GM21737 (cell line): Measurements from ENCODE around the gene ZIC5.
"Not testable (repeated sequence)": the region's sequence is repeated elsewhere in the genome, so short reads cannot be mapped to it uniquely, and the experiment has no call there.

ENCODE experiments used
- ATAC-seq: cut with Tn5 transposase; IDR thresholded peaks from one replicate; pipeline ENCODE4 v1.9.1; 2021; ENCODE audit warnings: mild to moderate bottlenecking, moderate library complexity; ENCODE audit not compliant: unreplicated experiment

Gene ZIC5

DNA sequence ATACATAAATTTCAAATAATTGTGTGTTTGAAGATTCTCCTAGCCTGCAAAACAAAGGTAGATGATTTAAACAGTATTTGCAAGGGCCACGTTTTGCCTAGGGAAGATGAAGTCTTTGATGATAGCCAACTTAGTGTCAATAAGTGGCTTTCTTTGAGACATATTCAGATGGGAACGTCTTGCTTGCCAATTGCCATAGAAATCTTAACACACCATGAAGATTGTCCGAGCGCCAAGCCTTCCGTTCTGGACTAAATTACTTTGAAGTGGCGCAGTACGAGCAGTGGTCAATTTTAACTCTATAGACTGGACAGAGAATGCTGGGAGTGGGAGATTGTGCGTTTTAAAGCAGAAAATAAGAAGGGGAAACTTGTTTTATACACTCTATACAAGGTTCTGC, 9.9 kb downstream of the ZIC5 start:
- no peak for ATAC-seq

DNA sequence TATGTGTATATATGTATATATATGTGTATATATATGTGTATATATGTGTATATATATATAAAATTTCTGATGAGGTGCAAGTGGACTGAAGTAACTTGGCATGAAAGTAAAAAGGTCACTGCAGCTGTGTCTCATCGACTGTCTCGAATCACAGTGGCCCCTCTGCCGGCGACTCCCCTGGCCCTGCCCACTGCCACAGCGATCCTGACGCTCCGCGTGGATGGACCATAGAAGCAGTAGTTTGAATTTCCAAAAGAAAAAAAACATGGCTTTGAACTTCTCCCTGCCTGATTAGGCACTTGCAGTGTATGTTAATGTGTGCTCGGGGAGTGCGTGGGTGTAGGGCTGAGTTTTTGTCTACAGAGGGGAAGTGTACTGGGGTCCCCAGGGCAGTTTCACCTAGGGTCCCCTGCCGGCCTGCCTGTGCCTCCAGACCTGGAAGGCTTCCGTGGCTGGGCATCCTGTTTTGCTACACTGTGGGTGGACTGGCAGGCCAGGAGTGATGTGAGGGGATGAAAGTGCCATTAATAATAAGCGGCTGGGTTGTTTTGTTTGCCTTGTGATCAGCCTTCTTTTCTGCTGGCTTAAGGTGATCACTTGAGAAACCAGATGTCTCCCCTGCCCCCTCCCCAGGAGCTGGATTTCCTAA, 10.8 kb downstream of the ZIC5 start:
- ATAC-seq: no peak

GRCh38 chr13:99959540-99960230, 11.9 kb downstream of the ZIC5 start:
- no peak for ATAC-seq

DNA sequence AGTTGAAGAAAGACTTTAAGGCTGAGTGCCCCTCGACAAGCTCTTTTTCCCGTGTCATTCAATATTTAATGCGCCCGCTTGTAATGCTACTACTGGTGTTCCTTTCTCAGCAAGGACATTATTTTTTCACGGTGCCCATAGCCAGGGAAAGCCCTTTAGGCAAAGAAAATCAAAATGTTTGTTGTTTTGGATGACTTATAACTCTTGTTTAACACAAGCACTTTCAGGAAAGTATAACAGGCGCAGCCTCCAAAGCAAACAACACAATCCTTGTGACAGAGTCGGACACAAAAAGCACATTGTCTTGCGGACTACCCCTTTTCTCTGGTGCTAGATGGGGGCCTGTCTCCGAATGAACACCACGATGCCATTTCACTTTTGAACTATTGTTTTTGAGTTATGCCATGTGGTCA, 12.4 kb downstream of the ZIC5 start:
- no peak for ATAC-seq

DNA sequence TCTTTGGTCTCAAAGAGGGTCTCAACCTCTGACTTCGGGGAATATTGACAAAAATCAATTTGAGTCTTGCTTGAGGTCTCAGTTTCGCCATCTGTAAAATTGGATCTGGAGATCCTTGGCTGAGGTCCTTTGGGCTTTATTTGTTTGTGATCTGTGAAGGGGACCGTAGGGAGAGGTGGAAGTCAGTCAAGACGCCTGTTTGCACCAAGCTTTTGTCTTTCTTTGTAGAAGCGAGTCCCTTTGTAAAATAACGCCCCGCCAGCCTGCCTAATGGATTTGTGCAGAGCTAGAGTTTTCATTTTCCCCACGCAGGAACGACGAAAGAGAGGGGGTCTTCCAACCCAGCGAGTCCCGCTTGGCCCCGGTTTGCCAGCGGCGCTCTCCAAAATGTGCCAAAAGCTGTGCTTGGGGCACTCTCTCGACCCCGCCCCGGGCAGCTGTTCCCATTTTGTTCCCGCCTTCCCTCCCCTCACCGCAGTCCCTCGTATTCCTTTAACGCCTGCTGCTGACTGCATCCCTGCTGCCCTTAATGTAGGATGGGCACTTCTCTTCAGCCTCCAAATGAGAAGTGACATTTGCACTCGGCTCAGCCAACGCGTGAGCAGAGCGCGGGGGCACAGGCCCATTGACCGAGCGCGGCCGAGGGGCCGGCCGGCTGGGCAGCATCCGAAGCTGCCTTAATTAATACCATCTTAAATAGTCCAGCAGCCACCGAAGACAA, 13.0 kb downstream of the ZIC5 start:
- ATAC-seq: no peak

GRCh38 chr13:99956473-99957349, 14.9 kb downstream of the ZIC5 start:
- ATAC-seq: no peak

- ATAC-seq: no peak
Measured at GRCh38 chr13:99955747-99956472, 15.7 kb downstream of the ZIC5 start.

GRCh38 chr13:99955107-99955746, 16.3 kb downstream of the ZIC5 start:
- no peak for ATAC-seq

DNA sequence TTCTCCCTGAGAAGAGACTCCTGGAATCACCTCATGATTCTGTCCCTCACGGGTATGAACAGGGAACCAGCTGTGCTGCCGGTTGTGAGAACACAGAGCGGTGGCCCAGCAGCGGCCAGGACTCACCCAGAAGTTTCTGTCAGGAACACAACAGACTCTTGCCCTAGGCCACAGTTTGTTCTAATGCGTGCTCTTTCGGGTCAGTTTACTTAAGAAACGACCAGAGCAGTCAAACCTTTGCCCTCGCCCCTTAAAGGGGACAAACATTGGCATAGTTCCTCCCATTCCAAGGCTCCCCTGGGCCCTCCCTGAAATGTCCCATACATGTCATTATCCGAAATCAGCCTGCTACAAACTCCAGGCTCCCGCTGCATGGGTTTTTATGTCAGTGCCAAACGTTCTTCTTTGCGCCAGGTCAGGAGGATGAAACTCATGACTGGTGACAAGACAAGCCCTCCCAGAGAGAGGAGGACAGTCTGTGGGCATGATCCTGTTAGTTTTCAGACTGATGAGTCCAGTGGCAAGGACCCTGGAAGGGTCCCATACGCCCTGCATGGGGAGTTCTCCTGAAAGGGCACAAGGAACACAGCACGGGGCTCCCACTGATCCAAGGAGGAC, 18.3 kb downstream of the ZIC5 start:
- ATAC-seq: no peak

DNA sequence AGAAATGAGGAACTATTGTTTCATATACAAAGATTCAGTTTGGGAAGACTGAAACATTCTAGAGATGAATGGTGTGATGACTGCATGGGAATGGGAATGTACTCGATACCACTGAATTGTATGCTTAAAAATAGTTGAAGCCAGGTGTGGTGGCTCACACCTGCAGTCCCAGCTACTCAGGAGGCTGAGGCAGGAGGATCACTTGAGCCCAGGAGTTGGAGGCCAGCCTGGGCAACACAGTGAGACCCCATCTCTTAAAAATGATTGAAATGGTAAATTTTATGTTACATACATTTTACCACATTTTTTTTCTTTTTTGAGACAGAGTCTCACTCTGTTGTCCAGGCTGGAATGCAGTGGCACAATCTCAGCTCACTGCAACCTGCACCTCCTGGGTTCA, 19.9 kb downstream of the ZIC5 start:
- not testable (repeated sequence) for ATAC-seq

GRCh38 chr13:99949679-99950413, 21.7 kb downstream of the ZIC5 start:
- no peak for ATAC-seq

- ATAC-seq: no peak
Measured at GRCh38 chr13:99948907-99949678, 22.5 kb downstream of the ZIC5 start.

- ATAC-seq: no peak
Measured at GRCh38 chr13:99948411-99948810, 23.2 kb downstream of the ZIC5 start.

DNA sequence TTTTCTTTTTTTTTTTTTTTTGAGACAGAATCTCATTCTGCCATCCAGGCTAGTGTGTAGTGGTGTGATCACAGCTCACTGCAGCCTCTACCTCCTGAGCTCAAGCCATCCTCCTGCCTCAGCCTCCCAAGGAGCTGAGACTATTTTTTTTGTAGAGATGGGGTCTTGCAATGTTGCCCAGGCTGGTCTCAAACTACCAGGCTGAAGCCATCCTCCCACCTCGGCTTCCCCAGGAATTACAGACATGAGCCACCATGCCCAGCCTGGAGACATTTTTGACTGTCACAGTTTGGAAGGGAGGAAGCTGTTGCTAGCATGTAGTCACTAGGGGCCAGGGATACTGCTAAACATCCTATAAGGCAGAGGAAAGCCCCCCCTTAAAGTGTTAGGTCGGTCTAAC, 23.9 kb downstream of the ZIC5 start:
- no peak for ATAC-seq

- ATAC-seq: not testable (repeated sequence)
Measured at GRCh38 chr13:99945515-99945914, 26.1 kb downstream of the ZIC5 start.

- no peak for ATAC-seq
Measured at GRCh38 chr13:99944606-99945005, 27.0 kb downstream of the ZIC5 start.

DNA sequence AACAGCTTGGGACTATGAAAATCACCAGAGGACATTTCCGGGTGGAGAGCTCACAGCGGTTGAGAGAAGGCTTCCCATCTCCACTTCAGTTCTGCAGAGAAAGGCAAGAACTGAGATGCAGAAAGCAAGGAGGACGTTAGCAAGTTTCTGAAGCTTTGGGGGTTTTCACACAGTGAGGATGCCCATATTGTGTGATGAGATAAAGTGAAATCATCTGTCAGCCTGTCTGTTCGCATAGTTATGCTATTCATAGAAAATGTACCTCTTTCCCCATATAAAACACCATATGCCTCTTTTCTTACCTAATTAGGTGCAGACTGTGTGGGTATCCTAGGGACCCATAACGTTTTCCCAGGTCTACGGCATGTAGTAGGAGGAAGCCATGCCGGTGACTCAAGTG, 27.5 kb downstream of the ZIC5 start:
- no peak for ATAC-seq

DNA sequence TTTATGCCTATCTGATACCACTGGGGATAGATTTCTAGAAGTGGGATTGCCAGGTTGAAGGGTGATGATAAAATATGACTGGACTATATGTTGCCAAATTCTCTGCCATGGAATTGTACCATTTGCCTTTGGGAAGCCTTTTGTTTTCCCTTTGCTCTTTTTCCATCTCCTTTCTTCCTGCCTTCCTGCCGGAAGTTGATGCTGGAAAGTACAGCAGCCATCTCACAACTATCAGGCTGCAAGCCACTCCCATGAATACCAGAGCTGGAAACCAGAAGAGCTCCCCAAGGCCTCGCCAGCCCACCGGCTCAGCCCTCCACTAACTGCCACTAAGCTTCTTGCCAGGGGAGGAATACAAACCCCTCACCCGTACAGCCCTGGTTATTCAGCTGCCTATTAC, 29.7 kb downstream of the ZIC5 start:
- no peak for ATAC-seq
